Measurements from ENCODE around the gene AIPL1.

The AIPL1 gene

GRCh38 chr17:6467567-6467966 lies 32.6 kb upstream of the AIPL1 start:
- no peak for DNase-seq (ENCODE audit: low read depth, low spot score)

GRCh38 chr17:6465206-6466003 lies 30.5 kb upstream of the AIPL1 start:
- no peak for DNase-seq (ENCODE audit: low read depth, low spot score)

- no peak for DNase-seq (ENCODE audit: low read depth, low spot score)
Measured at GRCh38 chr17:6464446-6465041, 29.6 kb upstream of the AIPL1 start.

GRCh38 chr17:6463616-6464445 lies 28.9 kb upstream of the AIPL1 start:
- DNase-seq (ENCODE audit: low read depth, low spot score): no peak

GRCh38 chr17:6462692-6463091 lies 27.8 kb upstream of the AIPL1 start:
- no peak for DNase-seq (ENCODE audit: low read depth, low spot score)

GRCh38 chr17:6461792-6462524 lies 27.0 kb upstream of the AIPL1 start:
- no peak for DNase-seq (ENCODE audit: low read depth, low spot score)

GRCh38 chr17:6461246-6461645 lies 26.3 kb upstream of the AIPL1 start:
- no peak for DNase-seq (ENCODE audit: low read depth, low spot score)

GRCh38 chr17:6460531-6461161 lies 25.7 kb upstream of the AIPL1 start:
- no peak for DNase-seq (ENCODE audit: low read depth, low spot score)

GRCh38 chr17:6458460-6458950 lies 23.6 kb upstream of the AIPL1 start:
- DNase-seq (ENCODE audit: low read depth, low spot score): no peak

- no peak for DNase-seq (ENCODE audit: low read depth, low spot score)
Measured at GRCh38 chr17:6457688-6458459, 23.0 kb upstream of the AIPL1 start.

GRCh38 chr17:6456914-6457687 lies 22.2 kb upstream of the AIPL1 start:
- DNase-seq (ENCODE audit: low read depth, low spot score): no peak

- no peak for DNase-seq (ENCODE audit: low read depth, low spot score)
Measured at GRCh38 chr17:6456321-6456720, 21.4 kb upstream of the AIPL1 start.

GRCh38 chr17:6455321-6455705 lies 20.4 kb upstream of the AIPL1 start:
- DNase-seq (ENCODE audit: low read depth, low spot score): no peak

- DNase-seq (ENCODE audit: low read depth, low spot score): no peak
Measured at GRCh38 chr17:6454495-6455320, 19.8 kb upstream of the AIPL1 start.

GRCh38 chr17:6453279-6454024 lies 18.5 kb upstream of the AIPL1 start:
- DNase-seq (ENCODE audit: low read depth, low spot score): no peak

GRCh38 chr17:6452471-6453266 lies 17.7 kb upstream of the AIPL1 start:
- DNase-seq (ENCODE audit: low read depth, low spot score): no peak

Data from iPS DF 19.7 (cell line).